ENCODE measurements around the gene AHI1. TPM values are rescaled to one million over a fixed set of nuclear protein-coding genes. Genes with fewer than 3 reads are reported as not detected.

AHI1 gene
- total and polyA plus RNA-seq, 11 donors: 5.7 to 17.1 (median 10.3) TPM

GRCh38 chr6:135258970-135259369 lies 238.6 kb downstream of the AHI1 start:
- H3K27ac ChIP-seq: no peak overlapping the region
- TF ChIP-seq POLR2A (IDR thresholded peaks at IDR 0.05) (no peak), CTCF (IDR thresholded peaks at IDR 0.05) (no peak)
- no peaks in the 10 kb centered on the region for H3K4me1 ChIP-seq
- WGBS, 4 donors: 83 to 93% (median 85%) methylated on average over 6 of the region's 6 CpGs
- ATAC-seq (no peak), DNase-seq (no peak)
- no peak overlapping the region for H3K4me3 ChIP-seq
- no peaks in the 10 kb centered on the region for H3K9me3 ChIP-seq
- intact Hi-C loops (cut with DNase I): no loop called here
- H3K36me3 ChIP-seq: no peaks in the 10 kb centered on the region
- peaks cover 0 to 12% (median 0%) of the 10 kb centered on the region in 9 donors for H3K27me3 ChIP-seq

GRCh38 chr6:135257631-135258405 lies 239.7 kb downstream of the AHI1 start:
- H3K36me3 ChIP-seq: no peaks in the 10 kb centered on the region
- H3K4me1 ChIP-seq: no peaks in the 10 kb centered on the region
- peaks cover 0 to 12% (median 0%) of the 10 kb centered on the region in 9 donors for H3K27me3 ChIP-seq
- no peak for TF ChIP-seq POLR2A (IDR thresholded peaks at IDR 0.05)
- TF ChIP-seq CTCF (IDR thresholded peaks at IDR 0.05): no peak
- no peak overlapping the region for H3K4me3 ChIP-seq
- ATAC-seq: no peak
- intact Hi-C loops (cut with DNase I): no loop called here
- 57 to 83% (median 61%) methylated on average over 2 of the region's 2 CpGs for WGBS, 4 donors
- DNase-seq: no peak
- no peak overlapping the region for H3K27ac ChIP-seq
- no peaks in the 10 kb centered on the region for H3K9me3 ChIP-seq

- H3K4me1 ChIP-seq: no peaks in the 10 kb centered on the region
- no peak overlapping the region for H3K27ac ChIP-seq
- peaks cover 0 to 12% (median 0%) of the 10 kb centered on the region in 9 donors for H3K27me3 ChIP-seq
- no peaks in the 10 kb centered on the region for H3K9me3 ChIP-seq
- H3K36me3 ChIP-seq: no peaks in the 10 kb centered on the region
- 69 to 77% (median 76%) methylated on average over 4 of the region's 4 CpGs for WGBS, 4 donors
- H3K4me3 ChIP-seq: no peak overlapping the region
- TF ChIP-seq POLR2A (IDR thresholded peaks at IDR 0.05) (no peak), CTCF (IDR thresholded peaks at IDR 0.05) (no peak)
- no peak for ATAC-seq
- DNase-seq: no peak
- intact Hi-C loops (cut with DNase I): no loop called here
These were observed 240.7 kb downstream of the AHI1 start for GRCh38 chr6:135256866-135257265.

GRCh38 chr6:135254471-135254870 lies 243.1 kb downstream of the AHI1 start:
- intact Hi-C loops (cut with DNase I): no loop called here
- no peak for ATAC-seq

More at GRCh38 chr6:135254471-135254870, 243.1 kb downstream of the AHI1 start:
- H3K27ac ChIP-seq: no peak overlapping the region
- H3K27me3 ChIP-seq: peaks cover 0 to 12% (median 0%) of the 10 kb centered on the region in 9 donors
- 38 to 56% (median 44%) methylated on average over 1 of the region's 1 CpG for WGBS, 4 donors
- H3K4me1 ChIP-seq: no peaks in the 10 kb centered on the region
- H3K9me3 ChIP-seq: no peaks in the 10 kb centered on the region
- H3K36me3 ChIP-seq: no peaks in the 10 kb centered on the region
- H3K4me3 ChIP-seq: no peak overlapping the region
- TF ChIP-seq POLR2A (IDR thresholded peaks at IDR 0.05) (no peak), CTCF (IDR thresholded peaks at IDR 0.05) (no peak)
- DNase-seq: no peak

Measured in heart left ventricle (tissue), 16 donors.